PC-9 (cell line): ENCODE measurements around the gene UBE2C. TPM values are rescaled to one million over a fixed set of nuclear protein-coding genes. Genes with fewer than 3 reads are reported as not detected.
A peak's percentile ranks its signal among the peaks of the same experiment; 100 is the strongest.

Experiments used
- BruUV-seq: library from RNA; stranded (reverse); fragments of 400-500 nt; replicated peaks from 2 replicates; lab custom pipeline; 2021; lab: Mats Ljungman, UMichigan
- CTCF ChIA-PET: fragments of 300-600 bp; sonication (Branson Sonifier 250); formaldehyde crosslinking; loops from one replicate; lab custom pipeline; 2022; ENCODE audit warnings: antibody characterized with exemption; lab: Charles Lee
- POLR2A ChIA-PET: fragments of 300-600 bp; sonication (Branson Sonifier 250); formaldehyde crosslinking; loops from one replicate; lab custom pipeline; 2022; ENCODE audit warnings: antibody characterized with exemption; ENCODE audit not compliant: unreplicated experiment; lab: Charles Lee
- DNase-seq, 2 experiments: peaks; one replicate each; pipeline versions ENCODE4 v3.0.0 to v3.0.0-alpha.2; 2015 to 2022; ENCODE audit warnings: mixed read lengths in 1 of 2
- H2AFZ ChIP-seq: fragments of 200-600 bp; sonication (generic); 2 replicates; pipeline ENCODE4 v1.8.1; 2017; ENCODE audit warnings: antibody characterized with exemption
- H3F3A ChIP-seq: fragments of 200-600 bp; sonication (generic); 2 replicates; pipeline ENCODE4 v1.8.1; 2017; ENCODE audit warnings: antibody characterized with exemption, mild to moderate bottlenecking, low read depth; ENCODE audit not compliant: insufficient read depth
- H3K27ac ChIP-seq: fragments of 200-600 bp; sonication (generic); 2 replicates; pipeline ENCODE4 v1.6.1; 2016; ENCODE audit warnings: mixed run types
- H3K27me3 ChIP-seq: fragments of 200-600 bp; sonication (generic); 2 replicates; pipeline ENCODE4 v1.6.1; 2016; ENCODE audit warnings: low read depth, mixed run types; ENCODE audit not compliant: insufficient read depth
- H3K36me3 ChIP-seq: fragments of 200-600 bp; sonication (generic); 2 replicates; pipeline ENCODE4 v1.6.1; 2016; ENCODE audit warnings: low read depth, mixed run types
- H3K4me1 ChIP-seq: fragments of 200-600 bp; sonication (generic); replicated peaks from 2 replicates; pipeline ENCODE4 v1.6.1; 2016; ENCODE audit warnings: mixed run types; ENCODE audit not compliant: insufficient read depth
- H3K4me2 ChIP-seq: fragments of 200-600 bp; sonication (generic); 2 replicates; pipeline ENCODE4 v1.6.1; 2017; ENCODE audit warnings: mixed run types
- H3K4me3 ChIP-seq: fragments of 200-600 bp; sonication (generic); 2 replicates; pipeline ENCODE4 v1.6.1; 2016; ENCODE audit warnings: mixed run types
- H3K79me2 ChIP-seq: fragments of 200-600 bp; sonication (generic); 2 replicates; pipeline ENCODE4 v1.6.1; 2017; ENCODE audit warnings: low read depth, mixed run types
- H3K9me2 ChIP-seq: fragments of 200-600 bp; sonication (generic); 2 replicates; pipeline ENCODE4 v1.8.1; 2017; ENCODE audit warnings: mild to moderate bottlenecking; ENCODE audit not compliant: insufficient read depth
- H3K9me3 ChIP-seq: fragments of 200-600 bp; sonication (generic); 2 replicates; pipeline ENCODE4 v1.8.1; 2016; ENCODE audit warnings: low read depth; ENCODE audit not compliant: insufficient read depth
- H4K20me1 ChIP-seq: fragments of 200-600 bp; sonication (generic); 2 replicates; pipeline ENCODE4 v1.8.1; 2017; ENCODE audit not compliant: insufficient read depth
- CTCF ChIP-seq: fragments of 200-600 bp; sonication (generic); conservative IDR thresholded peaks from 2 replicates; pipeline ENCODE4 v1.6.1; 2017; ENCODE audit warnings: mixed run types, antibody characterized with exemption, mild to moderate bottlenecking, moderate library complexity
- EZH2 ChIP-seq: fragments of 200-600 bp; sonication (generic); IDR thresholded peaks from 2 replicates; pipeline ENCODE4 v1.8.0; 2017; ENCODE audit warnings: antibody characterized with exemption, low read depth
- intact Hi-C: fragments of 100-400 bp; cut with micrococcal nuclease; formaldehyde crosslinking; loops from one replicate; pipeline ENCODE4 v1.10.0; 2022; ENCODE audit not compliant: unreplicated experiment
- total RNA-seq: library from RNA; stranded (reverse); gene quantifications from 2 replicates; pipeline ENCODE4 v1.2.3, GENCODE V29; 2021

Gene UBE2C
- total RNA-seq, 1 experiment from 2014 or later, result 207 TPM

GRCh38 chr20:45814314-45814713 is 1.9 kb downstream of the UBE2C start:
- H3K36me3 ChIP-seq, result peaks cover 36% of the 10 kb centered on the region
- H3K4me2 ChIP-seq, result peak overlapping the region; percentile 60
- intact Hi-C loops, result loop anchor here (5.0 kb wide), 1 partner anchor 148 kb away; no protein-coding TSS in a partner anchor
- H3F3A ChIP-seq, result peaks cover 75% of the 10 kb centered on the region
- peaks cover 53% of the 10 kb centered on the region for H3K4me1 ChIP-seq
- H2AFZ ChIP-seq, result no peak overlapping the region
- no peak overlapping the region for H3K27ac ChIP-seq
- H3K27me3 ChIP-seq, result no peaks in the 10 kb centered on the region
- H3K9me2 ChIP-seq, result no peaks in the 10 kb centered on the region
- peaks cover 29% of the 10 kb centered on the region for H3K79me2 ChIP-seq
- no peaks in the 10 kb centered on the region for H4K20me1 ChIP-seq
- BruUV-seq, result no TSS peak
- ChIA-PET CTCF (no interaction called here), POLR2A (no interaction called here)
- no peaks in the 10 kb centered on the region for H3K9me3 ChIP-seq
- TF ChIP-seq CTCF, result no peak
- TF ChIP-seq EZH2, result no peak
- peak overlapping the region; percentile 77; the same call in 1 of the 2 replicates for H3K4me3 ChIP-seq
- DNase-seq, result peak in 1 of 2 experiments; percentile 19

GRCh38 chr20:45816951-45817350 is 4.5 kb downstream of the UBE2C start:
- peak in 1 of 2 experiments; percentile 31 for DNase-seq
- H3K27me3 ChIP-seq, result no peaks in the 10 kb centered on the region
- ChIA-PET CTCF (no interaction called here), POLR2A (interaction anchor here (0.8 kb wide), 1 partner anchor 88 kb away, joined by 7 read pairs; no protein-coding TSS in a partner anchor)
- intact Hi-C loops, result loop anchor here (5.0 kb wide), 1 partner anchor 75 kb away; the partner anchor contains the start of genes CTSA and NEURL2
- H3F3A ChIP-seq, result peaks cover 66% of the 10 kb centered on the region
- peak overlapping the region; percentile 62 for H3K4me2 ChIP-seq
- TF ChIP-seq CTCF, result no peak
- no peak for TF ChIP-seq EZH2
- peak overlapping the region; percentile 71 for H3K27ac ChIP-seq
- no peaks in the 10 kb centered on the region for H4K20me1 ChIP-seq
- no peaks in the 10 kb centered on the region for H3K9me2 ChIP-seq
- peaks cover 54% of the 10 kb centered on the region for H3K4me1 ChIP-seq
- no peaks in the 10 kb centered on the region for H3K9me3 ChIP-seq
- H3K4me3 ChIP-seq, result no peak overlapping the region
- no TSS peak for BruUV-seq
- peaks cover 14% of the 10 kb centered on the region; the same call in 1 of the 2 replicates for H3K36me3 ChIP-seq
- H3K79me2 ChIP-seq, result peaks cover 29% of the 10 kb centered on the region
- no peak overlapping the region for H2AFZ ChIP-seq

GRCh38 chr20:45817376-45818194 is 5.1 kb downstream of the UBE2C start:
- DNase-seq, result peak; percentile 55 to 96
- CTCF ChIA-PET, result no interaction called here
- intact Hi-C loops, result loop anchor here (5.0 kb wide), 1 partner anchor 75 kb away; the partner anchor contains the start of genes CTSA and NEURL2
- POLR2A ChIA-PET, result interaction anchor here (0.5 to 0.8 kb wide), 5 partner anchors 63 to 1651 kb away, joined by 3 to 7 read pairs (median 3); no protein-coding TSS in a partner anchor
- Histone ChIP-seq H3K4me2 (peak overlapping the region; percentile 62), H3K79me2 (peaks cover 28% of the 10 kb centered on the region), H3K9me3 (no peaks in the 10 kb centered on the region), H3K27me3 (no peaks in the 10 kb centered on the region), H3K36me3 (peaks cover 14% of the 10 kb centered on the region; the same call in 1 of the 2 replicates), H3K9me2 (no peaks in the 10 kb centered on the region), H3K4me1 (peaks cover 59% of the 10 kb centered on the region), H3K27ac (peak overlapping the region; percentile 71), H3K4me3 (no peak overlapping the region), H3F3A (peaks cover 70% of the 10 kb centered on the region), H2AFZ (no peak overlapping the region), H4K20me1 (no peaks in the 10 kb centered on the region)
- no TSS peak for BruUV-seq
- TF ChIP-seq EZH2 (no peak), CTCF (no peak)
